Measurements from ENCODE around the gene SMIM10.
"Not testable (repeated sequence)": the region's sequence is repeated elsewhere in the genome, so short reads cannot be mapped to it uniquely, and the experiment has no call there.

The SMIM10 gene

DNA sequence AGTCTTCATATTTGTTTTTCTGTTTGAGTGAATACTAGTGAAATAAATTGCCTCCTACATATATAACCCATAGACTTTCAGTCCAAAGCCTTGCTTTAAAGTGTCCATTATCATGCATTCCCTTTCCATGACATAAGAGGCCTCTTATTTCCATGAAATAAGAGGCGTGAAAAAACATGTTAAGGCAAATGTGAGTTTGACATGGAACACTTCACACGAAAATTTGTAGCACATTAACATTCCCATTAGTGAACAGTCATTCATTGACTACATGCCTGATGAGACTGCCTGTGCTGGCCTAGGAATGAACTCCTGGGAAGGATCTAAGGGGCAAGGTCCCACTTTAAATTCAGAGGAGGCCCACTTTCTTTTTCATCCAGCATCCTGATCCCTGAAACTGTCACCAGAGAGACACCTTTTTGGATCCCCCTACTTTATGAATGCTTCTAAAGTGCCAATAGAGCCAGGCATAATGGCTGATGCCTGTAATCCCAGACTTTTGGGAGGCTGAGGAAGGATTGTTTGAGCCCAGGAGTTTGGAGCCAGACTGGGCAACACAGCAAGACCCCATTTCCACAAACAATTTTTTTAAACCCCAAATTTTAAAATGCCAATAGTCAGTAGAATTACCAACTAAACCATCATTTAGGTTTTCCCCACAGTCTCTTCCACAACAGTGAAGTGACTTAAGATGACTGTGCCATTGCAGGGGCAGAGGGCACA is 24.9 kb downstream of the SMIM10 start:
- no peak for DNase-seq

DNA sequence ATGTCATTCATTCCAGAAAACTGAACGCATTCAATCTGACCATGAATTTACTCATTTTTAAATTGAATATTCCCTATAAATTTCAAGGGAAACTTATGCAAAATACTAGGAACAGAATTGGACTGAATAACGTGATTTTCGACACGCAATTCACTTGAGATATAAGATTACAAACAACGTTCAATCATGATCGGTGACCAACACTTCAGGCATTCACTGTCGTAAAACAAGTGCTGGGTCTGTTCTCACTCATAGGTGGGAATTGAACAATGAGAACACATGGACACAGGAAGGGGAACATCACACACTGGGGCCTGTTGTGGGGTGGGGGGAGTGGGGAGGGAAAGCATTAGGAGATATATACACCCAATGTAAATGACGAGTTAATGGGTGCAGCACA is 29.1 kb downstream of the SMIM10 start:
- DNase-seq, result not testable (repeated sequence)

DNA sequence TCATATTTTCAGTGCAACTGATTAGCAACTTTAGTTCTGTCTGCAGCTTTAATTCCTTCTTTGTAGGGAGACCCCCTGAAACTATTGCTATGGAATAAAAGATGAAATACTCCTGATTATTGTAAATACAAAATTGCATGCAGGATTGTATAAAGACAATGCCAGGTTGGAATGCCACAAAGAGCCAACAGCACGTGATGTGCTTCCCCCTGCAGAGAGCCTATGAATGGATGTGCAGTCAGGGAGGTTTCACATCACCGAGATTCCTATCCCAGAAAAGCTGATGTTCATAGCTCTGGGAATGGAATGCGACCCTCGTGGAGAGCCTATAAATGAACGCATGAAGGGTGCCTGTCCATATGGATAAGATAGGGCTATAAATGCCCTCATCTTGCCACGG is 33.0 kb downstream of the SMIM10 start:
- not testable (repeated sequence) for DNase-seq

DNA sequence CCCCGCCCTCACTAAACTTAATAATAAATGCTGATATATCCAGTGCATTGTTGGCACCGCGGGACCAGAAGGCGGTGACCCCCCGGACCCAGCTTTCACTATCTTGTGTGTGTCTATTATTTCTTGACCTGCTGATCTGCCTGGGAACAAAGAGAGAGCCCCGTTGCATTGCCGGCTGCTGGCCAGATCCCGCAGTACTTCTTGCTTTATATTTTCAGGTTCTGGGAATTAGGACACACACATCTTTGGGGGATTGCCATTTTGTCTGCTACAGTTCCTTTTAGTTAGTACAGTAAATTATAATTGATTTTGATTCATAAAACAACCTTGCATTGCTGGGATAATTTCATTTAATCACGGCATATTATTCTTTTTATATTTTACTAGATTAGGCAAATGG is 33.7 kb downstream of the SMIM10 start:
- DNase-seq, result no peak

DNA sequence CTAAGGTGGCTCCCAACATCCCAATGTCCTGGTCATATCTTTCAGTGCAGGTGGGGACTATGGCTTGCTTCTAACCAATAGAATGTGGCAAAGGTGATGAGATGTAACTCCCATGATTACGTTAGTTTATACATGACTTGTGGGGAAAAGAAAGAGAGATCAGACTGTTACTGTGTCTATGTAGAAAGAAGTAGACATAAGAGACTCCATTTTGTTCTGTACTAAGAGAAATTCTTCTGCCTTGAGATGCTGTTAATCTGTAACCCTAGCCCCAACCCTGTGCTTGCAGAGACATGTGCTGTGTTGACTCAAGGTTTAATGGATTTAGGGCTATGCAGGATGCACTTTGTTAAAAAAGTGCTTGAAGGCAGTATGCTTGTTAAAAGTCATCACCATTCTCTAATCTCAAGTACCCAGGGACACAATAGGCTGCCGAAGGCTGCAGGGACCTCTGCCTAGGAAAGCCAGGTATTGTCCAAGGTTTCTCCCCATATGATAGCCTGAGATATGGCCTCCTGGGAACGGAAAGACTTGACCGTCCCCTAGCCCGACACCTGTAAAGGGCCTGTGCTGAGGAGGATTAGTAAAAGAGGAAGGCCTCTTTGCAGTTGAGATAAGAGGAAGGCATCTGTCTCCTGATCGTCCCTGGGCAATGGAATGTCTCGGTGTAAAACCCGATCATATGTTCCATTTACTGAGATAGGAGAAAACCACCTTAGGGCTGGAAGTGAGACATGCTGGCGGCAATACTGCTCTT is 39.6 kb downstream of the SMIM10 start:
- not testable (repeated sequence) for DNase-seq

DNA sequence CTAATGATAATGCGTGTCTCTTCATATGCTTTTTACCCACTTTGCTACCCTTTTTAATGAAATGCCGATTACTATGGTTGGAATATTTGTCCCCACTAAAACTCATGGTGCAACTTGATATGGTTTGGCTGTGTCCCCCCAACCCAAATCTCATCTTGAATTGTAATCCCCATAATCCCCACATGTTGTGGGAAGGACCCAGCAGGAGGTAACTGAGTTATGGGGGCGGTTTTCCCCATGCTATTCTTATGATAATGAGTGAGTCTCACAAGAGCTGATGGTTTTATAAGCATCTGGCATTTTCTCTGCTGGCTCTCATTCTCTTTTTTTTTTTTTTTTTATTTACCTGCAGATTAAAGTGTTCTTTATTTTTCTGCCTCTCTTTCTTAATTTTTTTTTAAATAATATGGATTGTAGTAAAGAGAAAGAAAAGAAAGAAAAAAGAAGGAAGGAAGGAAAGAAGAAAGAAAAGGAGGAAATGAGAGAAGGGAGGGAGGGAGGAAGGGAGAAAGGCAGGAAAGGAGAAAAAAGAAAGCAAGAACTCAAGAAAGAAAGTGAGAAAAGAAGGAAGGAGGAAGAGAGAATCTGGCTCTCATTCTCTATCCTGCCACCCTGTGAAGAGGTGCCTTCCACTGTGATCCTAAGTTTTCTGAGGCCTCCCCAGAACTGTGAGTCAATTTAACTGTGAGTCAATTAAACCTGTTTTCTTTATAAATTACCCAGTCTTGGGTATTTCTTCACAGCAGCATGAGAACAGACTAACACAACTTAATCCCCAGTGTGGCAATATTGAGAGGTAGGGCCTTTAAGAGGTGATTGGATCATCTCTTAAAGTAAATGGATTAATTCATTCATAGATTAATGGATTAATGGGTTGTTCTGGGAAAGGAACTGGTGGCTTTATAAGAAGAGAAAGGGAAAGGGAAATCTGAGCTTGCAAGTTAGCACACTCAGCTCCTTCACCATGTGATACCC is 50.6 kb downstream of the SMIM10 start:
- DNase-seq, result not testable (repeated sequence)

Measured in NCI-H2171 (cell line).